BJ (cell line): ENCODE measurements around the gene KRTAP20-1. TPM values are rescaled to one million over a fixed set of nuclear protein-coding genes. Genes with fewer than 3 reads are reported as not detected.

Experiments used
- CTCF ChIA-PET: fragments of 350-600 bp; formaldehyde crosslinking; extraction: SDS; loops from one replicate; lab custom pipeline; 2021; ENCODE audit warnings: antibody characterized with exemption, inconsistent platforms; lab: Yijun Ruan, JAX
- POLR2A ChIA-PET: fragments of 300-600 bp; sonication (Branson Sonifier 250); formaldehyde crosslinking; extraction: SDS; loops from one replicate; lab custom pipeline; 2021; ENCODE audit warnings: antibody characterized with exemption; lab: Charles Lee
- DNase-seq: peaks from one replicate; pipeline ENCODE4 v3.0.0-alpha.2; 2011; ENCODE audit warnings: low read depth
- H3K27me3 ChIP-seq: 2 replicates; pipeline ENCODE4 v1.6.0; 2011; ENCODE audit warnings: low read length; ENCODE audit not compliant: control insufficient read depth, insufficient read depth
- H3K36me3 ChIP-seq: 2 replicates; pipeline ENCODE4 v1.5.1; 2011; ENCODE audit warnings: low read length; ENCODE audit not compliant: control insufficient read depth, insufficient read depth
- H3K4me3 ChIP-seq: 2 replicates; pipeline ENCODE4 v1.5.1; 2011; ENCODE audit warnings: low read depth, mild to moderate bottlenecking, control low read depth, low read length
- CTCF ChIP-seq: IDR thresholded peaks from 2 replicates; pipeline ENCODE4 v1.5.1; 2011; ENCODE audit warnings: low read depth, mild to moderate bottlenecking, control low read depth, inconsistent platforms, low read length, moderate library complexity; ENCODE audit not compliant: insufficient read depth
- polyA minus RNA-seq: library from RNA; depleted of rRNA, polyadenylated mRNA; stranded (reverse); fragments of >200 nt; gene quantifications from 2 replicates; pipeline ENCODE4 v1.2.3, GENCODE V29; 2011; rRNA and poly(A)+ RNA removed
- polyA plus RNA-seq: library from polyadenylated mRNA; depleted of rRNA; stranded (reverse); fragments of >200 nt; gene quantifications from 2 replicates; pipeline ENCODE4 v1.2.3, GENCODE V29; 2011; rRNA removed

Gene KRTAP20-1
- polyA plus RNA-seq = not detected in 2 replicates
- not detected in 2 replicates for polyA minus RNA-seq

GRCh38 chr21:30616125-30616524 is at the start of gene KRTAP20-1:
KRTAP20-1 (plus strand) TSS chr21:30616425; CDS start chr21:30616455, 30 bp downstream.
- no peak for DNase-seq
- Histone ChIP-seq H3K36me3 (no peaks in the 10 kb centered on the region), H3K27me3 (no peaks in the 10 kb centered on the region), H3K4me3 (no peak within 1 kb of the TSS)
- POLR2A ChIA-PET = no interaction called here
- TF ChIP-seq CTCF = no peak
- CTCF ChIA-PET = no interaction called here

DNA sequence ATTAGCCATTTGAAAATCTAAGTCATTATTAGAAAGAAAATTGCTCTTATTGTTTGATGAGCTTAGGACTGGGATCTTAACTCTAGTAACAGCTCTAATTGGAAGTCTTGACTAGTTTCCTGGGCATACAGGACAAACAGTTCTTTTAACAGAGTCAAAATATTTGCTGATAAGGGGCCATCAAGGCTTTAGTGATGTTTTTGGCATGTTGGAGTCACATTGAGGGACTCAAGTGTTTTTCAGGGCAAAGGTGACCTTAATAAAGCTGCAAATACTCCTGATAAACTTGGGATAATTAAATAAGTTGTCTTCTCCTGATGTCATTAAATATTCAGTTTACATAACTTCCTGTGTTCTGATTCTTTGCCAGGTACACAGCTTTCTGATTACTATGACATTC is 48.6 kb upstream of the KRTAP20-1 start:
- CTCF ChIA-PET = no interaction called here
- no peak overlapping the region for H3K4me3 ChIP-seq
- POLR2A ChIA-PET = no interaction called here
- no peaks in the 10 kb centered on the region for H3K36me3 ChIP-seq
- H3K27me3 ChIP-seq = no peaks in the 10 kb centered on the region
- TF ChIP-seq CTCF = no peak
- DNase-seq = no peak

DNA sequence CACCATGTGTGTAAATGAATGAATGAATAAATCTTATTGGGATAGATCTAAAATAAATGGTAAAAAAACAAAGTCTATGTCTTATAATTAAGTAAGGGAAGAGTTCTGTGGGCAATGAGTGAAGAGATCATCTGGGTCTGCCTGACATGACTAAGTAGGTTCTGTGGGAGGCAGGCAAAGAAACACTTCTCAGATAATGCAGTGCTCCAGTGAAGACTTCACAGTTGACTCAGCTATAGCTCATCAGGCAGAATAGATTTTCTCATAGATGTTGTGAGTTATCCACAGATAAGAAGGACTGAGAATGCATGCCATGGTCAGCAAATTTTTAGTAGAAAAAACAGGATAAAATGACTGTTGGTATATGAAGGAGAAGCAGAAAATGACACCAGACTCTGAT is 38.5 kb upstream of the KRTAP20-1 start:
- ChIA-PET CTCF (no interaction called here), POLR2A (no interaction called here)
- Histone ChIP-seq H3K27me3 (no peaks in the 10 kb centered on the region), H3K4me3 (no peak overlapping the region), H3K36me3 (no peaks in the 10 kb centered on the region)
- no peak for DNase-seq
- no peak for TF ChIP-seq CTCF

- H3K36me3 ChIP-seq = no peaks in the 10 kb centered on the region
- CTCF ChIA-PET = no interaction called here
- no peak for DNase-seq
- no peak for TF ChIP-seq CTCF
- POLR2A ChIA-PET = no interaction called here
- no peaks in the 10 kb centered on the region for H3K27me3 ChIP-seq
- no peak overlapping the region for H3K4me3 ChIP-seq
These were observed 36.9 kb upstream of the KRTAP20-1 start for GRCh38 chr21:30579346-30579745.

GRCh38 chr21:30580132-30580531 is 36.1 kb upstream of the KRTAP20-1 start:
- no peak for TF ChIP-seq CTCF
- Histone ChIP-seq H3K4me3 (no peak overlapping the region), H3K36me3 (no peaks in the 10 kb centered on the region), H3K27me3 (no peaks in the 10 kb centered on the region)
- ChIA-PET CTCF (no interaction called here), POLR2A (no interaction called here)
- no peak for DNase-seq
